Common myeloid progenitor, CD34-positive (primary cell): ENCODE data around the gene SLC2A1.

Experiments
- CTCF ChIA-PET: fragments of 350-600 bp; sonication (Branson Sonifier 250); formaldehyde crosslinking; loops from one replicate; lab custom pipeline; 2021; ENCODE audit warnings: antibody characterized with exemption; lab: Charles Lee
- POLR2A ChIA-PET: fragments of 350-600 bp; sonication (Branson Sonifier 250); formaldehyde crosslinking; loops from one replicate; lab custom pipeline; 2021; ENCODE audit warnings: antibody characterized with exemption; lab: Charles Lee
- DNase-seq, 3 donors: peaks; one replicate each; pipeline versions ENCODE4 v3.0.0 to v3.0.0-alpha.2; 2013
- H3K27ac ChIP-seq, 2 experiments: 1 replicate in 1 of 2; 2 replicates in 1 of 2; pipeline ENCODE4 v1.7.0; 2013; ENCODE audit warnings: inconsistent platforms in 2 of 2, low read length in 2 of 2, mild to moderate bottlenecking in 2 of 2, low read depth in 1 of 2, moderate library complexity in 1 of 2; ENCODE audit not compliant: severe bottlenecking in 2 of 2, insufficient read depth in 1 of 2, poor library complexity in 1 of 2
- H3K27me3 ChIP-seq, 5 experiments: replicated peaks in 2 of 5; 1 replicate in 3 of 5; 2 replicates in 2 of 5; pipeline versions ENCODE4 v1.6.1 to v1.7.0; 2013; ENCODE audit warnings: low read length in 4 of 5, mild to moderate bottlenecking in 2 of 5, moderate library complexity in 2 of 5, inconsistent platforms in 1 of 5; ENCODE audit not compliant: insufficient read depth in 5 of 5, control insufficient read depth in 4 of 5
- H3K36me3 ChIP-seq, 4 experiments: 1 replicate in 2 of 4; 2 replicates in 2 of 4; pipeline versions ENCODE4 v1.6.1 to v1.7.0; 2013; ENCODE audit warnings: low read length in 3 of 4, control low read depth in 1 of 4, mild to moderate bottlenecking in 1 of 4; ENCODE audit not compliant: control insufficient read depth in 4 of 4, insufficient read depth in 4 of 4
- H3K4me1 ChIP-seq, 4 experiments: 1 replicate in 3 of 4; 2 replicates in 1 of 4; pipeline versions ENCODE4 v1.6.1 to v1.7.1; 2013; ENCODE audit warnings: low read length in 3 of 4, mild to moderate bottlenecking in 3 of 4, control low read depth in 1 of 4, inconsistent platforms in 1 of 4, moderate library complexity in 1 of 4; ENCODE audit not compliant: control insufficient read depth in 4 of 4, insufficient read depth in 4 of 4; ENCODE audit errors: control extremely low read depth in 1 of 4
- H3K4me3 ChIP-seq, 7 experiments: 1 replicate in 4 of 7; 2 replicates in 3 of 7; pipeline versions ENCODE4 v1.5.1 to v1.7.0; 2013; ENCODE audit warnings: mild to moderate bottlenecking in 7 of 7, low read length in 6 of 7, moderate library complexity in 6 of 7, inconsistent platforms in 2 of 7, low read depth in 2 of 7, control low read depth in 1 of 7; ENCODE audit not compliant: insufficient read depth in 4 of 7, control insufficient read depth in 1 of 7; ENCODE audit errors: extremely low read depth in 1 of 7
- H3K9me3 ChIP-seq, 5 experiments: 1 replicate in 4 of 5; 2 replicates in 1 of 5; pipeline versions ENCODE4 v1.6.1 to v1.7.1; 2013; ENCODE audit warnings: low read length in 4 of 5, mild to moderate bottlenecking in 2 of 5, inconsistent platforms in 1 of 5, low read depth in 1 of 5, moderate library complexity in 1 of 5; ENCODE audit not compliant: control insufficient read depth in 4 of 5, insufficient read depth in 2 of 5; ENCODE audit errors: control extremely low read depth in 1 of 5
- WGBS: methylation state at CpG from one replicate; pipeline ENCODE4 v1.1.5; 2013; ENCODE audit not compliant: insufficient coverage; 5-methylcytosine and 5-hydroxymethylcytosine counted together

Gene SLC2A1

GRCh38 chr1:42965378-42965777 lies 6.7 kb upstream of the SLC2A1 start:
- ChIA-PET CTCF (no interaction called here), POLR2A (interaction anchor here (0.6 kb wide), 1 partner anchor 133 kb away, joined by 3 read pairs; no protein-coding TSS in a partner anchor)
- H3K9me3 ChIP-seq, result no peaks in the 10 kb centered on the region
- peaks cover 2 to 21% (median 12%) of the 10 kb centered on the region in 4 experiments for H3K4me1 ChIP-seq
- H3K27ac ChIP-seq, result no peak overlapping the region
- H3K4me3 ChIP-seq, result no peak overlapping the region
- no peaks in the 10 kb centered on the region for H3K36me3 ChIP-seq
- peaks cover 0 to 3% (median 0%) of the 10 kb centered on the region in 5 experiments for H3K27me3 ChIP-seq
- DNase-seq, result no peak
- WGBS, result 100% methylated on average over 1 of the region's 1 CpG

GRCh38 chr1:42964044-42964812 lies 5.6 kb upstream of the SLC2A1 start:
- ChIA-PET POLR2A (no interaction called here), CTCF (interaction anchor here (1.8 kb wide), 1 partner anchor 109 kb away, joined by 5 read pairs; no protein-coding TSS in a partner anchor)
- Histone ChIP-seq H3K9me3 (no peaks in the 10 kb centered on the region), H3K4me3 (no peak overlapping the region), H3K36me3 (no peaks in the 10 kb centered on the region), H3K4me1 (peaks cover 2 to 24% (median 16%) of the 10 kb centered on the region in 4 experiments), H3K27ac (peak overlapping the region in 1 of 2 experiments; percentile 80), H3K27me3 (peaks cover 0 to 3% (median 0%) of the 10 kb centered on the region in 5 experiments)
- DNase-seq, result no peak
- 98% methylated on average over 14 of the region's 19 CpGs for WGBS

- Histone ChIP-seq H3K9me3 (no peaks in the 10 kb centered on the region), H3K4me1 (peaks cover 2 to 30% (median 20%) of the 10 kb centered on the region in 4 experiments), H3K4me3 (no peak overlapping the region), H3K27ac (peak overlapping the region in 1 of 2 experiments; percentile 80), H3K36me3 (no peaks in the 10 kb centered on the region), H3K27me3 (peaks cover 0 to 3% (median 0%) of the 10 kb centered on the region in 5 experiments)
- ChIA-PET CTCF (interaction anchor here (1.0 to 1.8 kb wide), 2 partner anchors 10 to 110 kb away, joined by 4 to 5 read pairs; no protein-coding TSS in a partner anchor), POLR2A (no interaction called here)
- WGBS, result 16% methylated on average over 5 of the region's 9 CpGs
- peak; percentile 87 to 97 (median 94) for DNase-seq
Measured at GRCh38 chr1:42963378-42964043, 4.8 kb upstream of the SLC2A1 start.

GRCh38 chr1:42962641-42963377 lies 4.1 kb upstream of the SLC2A1 start:
- Histone ChIP-seq H3K9me3 (no peaks in the 10 kb centered on the region), H3K36me3 (no peaks in the 10 kb centered on the region), H3K4me3 (no peak overlapping the region), H3K4me1 (peaks cover 2 to 35% (median 22%) of the 10 kb centered on the region in 4 experiments), H3K27ac (peak overlapping the region in 1 of 2 experiments; percentile 80), H3K27me3 (peaks cover 0 to 3% (median 0%) of the 10 kb centered on the region in 5 experiments)
- POLR2A ChIA-PET, result no interaction called here
- CTCF ChIA-PET, result interaction anchor here (1.0 to 1.8 kb wide), 5 partner anchors 8 to 111 kb away, joined by 3 to 5 read pairs (median 4); no protein-coding TSS in a partner anchor
- peak; percentile 68 to 89 (median 82) for DNase-seq
- 37% methylated on average over 9 of the region's 13 CpGs for WGBS

GRCh38 chr1:42961312-42962091 lies 2.8 kb upstream of the SLC2A1 start:
- ChIA-PET POLR2A (no interaction called here), CTCF (interaction anchor here (0.8 to 1.4 kb wide), 5 partner anchors 9 to 111 kb away, joined by 3 to 4 read pairs (median 3); no protein-coding TSS in a partner anchor)
- Histone ChIP-seq H3K9me3 (no peaks in the 10 kb centered on the region), H3K36me3 (no peaks in the 10 kb centered on the region), H3K4me1 (peaks cover 2 to 44% (median 30%) of the 10 kb centered on the region in 4 experiments), H3K27ac (peak overlapping the region in 1 of 2 experiments; percentile 62), H3K4me3 (no peak overlapping the region), H3K27me3 (peaks cover 0 to 3% (median 0%) of the 10 kb centered on the region in 5 experiments)
- no peak for DNase-seq
- WGBS, result 92% methylated on average over 4 of the region's 6 CpGs
